Measurements from ENCODE around the gene FRMD4A.
A peak's percentile ranks its signal among the peaks of the same experiment; 100 is the strongest.

FRMD4A gene

DNA sequence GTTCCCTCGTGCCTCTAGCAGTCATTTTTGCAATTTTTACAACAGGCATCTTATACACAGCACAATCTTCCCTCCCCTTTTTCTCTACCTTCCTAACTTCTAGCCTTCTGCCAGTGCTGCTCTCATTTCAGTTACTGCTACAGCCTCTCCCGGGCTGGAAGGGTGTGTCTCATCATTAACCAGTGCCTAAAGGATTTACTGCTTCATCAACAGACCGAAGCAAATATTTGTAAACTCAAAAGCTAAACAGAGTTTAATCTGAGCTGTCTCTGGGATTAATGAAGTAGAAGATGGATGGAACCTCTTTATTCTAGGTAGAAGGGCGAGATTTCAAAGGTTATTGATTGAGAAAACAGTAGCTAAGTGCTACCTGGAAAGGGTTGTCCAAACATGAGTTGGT is 649.6 kb downstream of the FRMD4A start:
- DNase-seq, result peak; percentile 25

- DNase-seq, result no peak
Observed at GRCh38 chr10:13678101-13678843, 652.5 kb downstream of the FRMD4A start.

DNA sequence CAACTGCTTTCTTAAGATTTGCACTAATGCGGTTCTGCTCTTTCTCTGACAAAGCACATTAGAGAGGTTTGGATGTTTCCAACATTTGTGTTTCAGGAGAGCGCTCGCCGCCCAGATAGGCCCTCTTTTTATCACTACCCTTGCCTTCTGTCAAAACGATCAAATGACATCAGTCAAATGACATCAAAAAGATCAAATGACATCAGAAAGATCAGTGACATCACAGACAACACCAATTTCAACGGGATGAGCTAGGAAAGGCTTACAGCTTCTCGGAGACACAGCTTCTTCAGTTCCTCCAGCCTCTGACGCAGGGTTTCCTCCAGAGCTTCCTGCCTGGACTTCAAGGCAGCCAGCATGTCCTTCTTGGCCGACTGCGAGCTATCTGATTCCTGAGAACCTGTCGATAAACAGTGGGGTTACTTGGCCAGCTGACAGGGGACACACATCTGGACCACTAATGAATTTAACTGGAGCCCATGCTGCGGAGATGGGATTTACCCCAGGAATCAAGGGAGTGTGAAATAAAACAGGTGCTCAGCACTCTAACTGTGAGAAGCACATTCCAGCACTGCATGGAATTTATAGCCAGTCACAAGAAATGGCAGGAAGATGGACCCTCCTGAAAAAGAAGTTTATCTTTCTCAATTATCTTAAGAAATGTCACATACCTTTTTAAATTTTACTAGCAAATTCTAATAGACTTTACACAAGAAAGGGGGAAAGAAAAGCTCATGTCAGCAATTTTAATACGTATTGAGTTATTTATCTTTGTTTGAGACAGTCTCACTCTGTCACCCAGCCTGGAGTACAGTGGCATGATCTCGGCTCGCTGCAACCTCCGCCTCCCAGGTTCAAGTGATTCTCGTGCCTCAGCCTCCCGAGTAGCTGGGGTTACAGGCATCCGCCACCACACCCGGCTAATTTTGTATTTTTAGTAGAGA is 655.8 kb downstream of the FRMD4A start:
- DNase-seq, result no peak

DNA sequence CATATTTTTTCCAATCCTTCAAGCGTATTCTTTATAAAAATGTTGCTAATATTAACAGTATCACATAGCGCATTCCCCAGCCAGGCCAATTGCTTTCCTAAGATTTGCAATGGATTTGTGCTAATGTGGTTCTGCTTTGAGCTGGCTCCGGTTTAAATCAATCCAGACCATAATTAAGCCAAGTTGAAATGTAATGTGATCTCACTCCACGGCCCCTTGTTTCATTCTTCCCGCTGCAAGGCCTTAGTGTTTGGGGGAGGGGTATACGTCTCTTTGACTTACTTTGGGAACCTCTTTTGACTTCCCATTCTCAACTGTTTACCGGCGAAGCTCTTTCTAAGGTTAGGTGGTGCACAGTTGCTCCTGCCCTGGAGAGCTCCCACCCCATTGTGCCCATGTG is 657.6 kb downstream of the FRMD4A start:
- no peak for DNase-seq

DNA sequence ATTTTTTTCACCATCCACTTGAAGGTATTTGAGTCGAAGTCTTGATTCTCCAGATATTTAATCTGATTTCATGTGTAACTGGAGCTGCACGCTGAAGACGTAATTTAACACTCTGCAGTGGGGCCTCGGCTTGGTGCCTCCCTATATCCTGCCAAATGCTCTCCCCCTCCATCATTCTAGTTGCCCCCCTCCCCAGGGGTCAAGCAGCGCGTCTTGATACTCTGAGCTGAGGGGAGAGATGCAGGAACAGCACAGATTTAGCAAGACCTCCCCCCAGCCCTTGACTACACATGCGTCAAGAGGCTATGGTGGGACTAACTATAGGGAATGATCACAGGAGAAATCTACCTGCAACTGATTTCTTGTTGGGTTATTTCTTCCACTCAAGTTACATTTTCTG is 658.2 kb downstream of the FRMD4A start:
- no peak for DNase-seq

DNA sequence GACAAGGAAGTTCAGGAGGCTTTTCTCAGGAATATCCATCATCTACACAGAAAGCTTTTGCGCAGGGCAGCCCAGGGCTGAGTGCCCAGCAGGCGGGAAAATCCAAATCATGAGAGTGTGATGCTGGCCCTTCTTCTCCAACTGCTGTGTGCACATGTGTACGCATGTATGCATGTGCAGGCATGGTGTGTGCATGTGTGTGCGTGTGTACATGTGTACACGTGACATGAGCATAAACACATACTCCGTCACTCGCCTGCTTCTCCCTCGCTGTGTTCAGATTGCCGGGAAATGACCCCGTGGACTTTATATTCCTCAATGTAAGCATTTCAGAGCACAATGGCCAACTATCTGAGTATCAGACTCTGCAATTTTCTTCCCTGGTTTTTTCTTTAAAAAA is 658.8 kb downstream of the FRMD4A start:
- DNase-seq, result no peak

- no peak for DNase-seq
Observed at GRCh38 chr10:13670311-13670710, 660.4 kb downstream of the FRMD4A start.

DNA sequence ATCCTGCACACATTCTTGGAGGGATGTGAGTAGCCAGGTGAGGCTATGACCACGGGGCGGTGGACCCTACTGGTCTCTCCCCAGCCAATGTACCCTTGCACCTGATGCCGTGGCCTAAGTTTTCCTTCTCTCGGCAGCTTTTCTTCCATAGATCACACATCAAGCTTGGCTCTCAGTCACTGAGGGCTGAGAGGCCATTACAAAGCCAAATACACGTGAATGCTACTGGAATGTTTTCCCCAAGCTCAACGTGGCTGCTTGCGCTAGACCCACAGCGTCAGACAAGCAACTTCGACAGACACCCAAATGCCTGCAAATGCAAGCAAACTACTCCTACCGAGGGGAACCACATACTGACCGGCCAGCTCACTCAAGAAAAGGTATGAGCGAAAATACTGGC is 660.8 kb downstream of the FRMD4A start:
- no peak for DNase-seq

GRCh38 chr10:13669182-13669855 is 661.4 kb downstream of the FRMD4A start:
- DNase-seq, result no peak

- no peak for DNase-seq
Observed at GRCh38 chr10:13668126-13668525, 662.6 kb downstream of the FRMD4A start.

DNA sequence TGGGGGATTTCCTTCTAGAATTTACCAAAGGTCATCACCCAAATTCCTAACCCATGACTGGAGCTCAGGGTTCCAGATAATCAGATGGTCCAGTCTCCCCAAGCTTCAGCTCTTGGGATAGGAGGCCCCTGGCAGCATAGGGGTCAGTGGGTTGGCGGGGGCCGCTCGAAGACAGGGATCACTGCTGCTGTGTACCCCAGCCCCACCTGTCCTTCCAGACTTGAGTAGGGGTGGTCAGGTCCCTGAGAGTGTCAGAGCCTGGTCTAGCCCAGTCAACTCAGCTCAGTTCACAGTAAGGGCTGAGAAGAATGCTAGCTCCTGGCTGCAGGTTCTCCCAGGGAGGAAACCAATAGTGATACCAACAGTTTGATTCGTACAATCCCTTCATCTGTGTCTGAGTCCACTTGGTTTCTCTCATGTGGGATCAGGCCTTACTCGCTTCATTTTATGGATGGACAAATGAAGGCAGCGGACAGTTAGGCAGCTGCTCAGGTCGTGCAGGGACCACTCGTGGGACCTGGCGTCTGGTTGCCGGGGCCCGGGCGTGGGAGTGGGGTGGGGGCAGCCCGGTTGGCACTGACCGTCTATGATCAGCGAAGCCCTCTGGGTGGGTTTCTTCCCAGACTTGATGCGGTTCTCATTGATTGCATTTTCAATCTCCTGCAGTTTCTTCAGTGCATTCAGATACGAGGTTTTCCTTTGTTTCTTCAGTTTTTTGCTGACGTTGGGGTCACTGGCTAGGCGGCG is 665.0 kb downstream of the FRMD4A start:
- no peak for DNase-seq

DNA sequence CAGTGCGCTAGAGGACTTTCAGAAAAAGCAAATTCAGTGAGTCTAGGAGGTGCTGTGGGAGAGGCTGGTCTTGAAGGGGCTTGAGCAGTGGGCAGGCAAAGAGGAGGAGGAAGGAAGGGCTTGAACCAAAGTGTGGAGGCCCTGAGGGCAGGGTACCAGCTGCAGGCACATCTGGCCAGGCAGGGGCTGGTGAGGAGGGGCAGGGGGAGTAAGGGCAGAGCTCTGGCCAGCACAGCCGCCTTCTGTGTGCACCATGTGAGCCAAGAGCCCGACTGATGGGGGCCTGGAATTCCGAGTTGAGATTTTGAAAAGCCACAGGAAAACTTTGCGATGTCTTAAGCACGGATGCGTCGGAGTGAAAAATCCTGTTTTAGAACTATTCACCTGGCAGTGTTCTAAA is 669.5 kb downstream of the FRMD4A start:
- DNase-seq, result no peak

DNA sequence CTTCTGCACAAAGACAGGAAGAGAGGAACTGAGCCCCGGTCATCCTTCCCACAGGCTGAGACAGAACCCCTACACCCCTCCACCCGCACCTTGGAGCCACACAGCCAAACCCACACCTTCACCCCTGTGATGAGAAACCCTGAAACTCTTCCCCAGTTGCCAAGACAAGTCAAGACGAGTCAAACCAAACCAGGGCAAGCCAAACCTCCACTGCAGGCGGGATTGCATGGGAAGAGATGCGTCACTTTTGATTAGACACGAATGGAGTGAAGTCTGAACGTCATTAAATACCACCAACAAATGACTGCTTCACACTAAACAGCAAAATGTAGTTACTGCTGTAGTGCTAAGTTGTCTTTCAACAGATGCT is 670.2 kb downstream of the FRMD4A start:
- no peak for DNase-seq

DNA sequence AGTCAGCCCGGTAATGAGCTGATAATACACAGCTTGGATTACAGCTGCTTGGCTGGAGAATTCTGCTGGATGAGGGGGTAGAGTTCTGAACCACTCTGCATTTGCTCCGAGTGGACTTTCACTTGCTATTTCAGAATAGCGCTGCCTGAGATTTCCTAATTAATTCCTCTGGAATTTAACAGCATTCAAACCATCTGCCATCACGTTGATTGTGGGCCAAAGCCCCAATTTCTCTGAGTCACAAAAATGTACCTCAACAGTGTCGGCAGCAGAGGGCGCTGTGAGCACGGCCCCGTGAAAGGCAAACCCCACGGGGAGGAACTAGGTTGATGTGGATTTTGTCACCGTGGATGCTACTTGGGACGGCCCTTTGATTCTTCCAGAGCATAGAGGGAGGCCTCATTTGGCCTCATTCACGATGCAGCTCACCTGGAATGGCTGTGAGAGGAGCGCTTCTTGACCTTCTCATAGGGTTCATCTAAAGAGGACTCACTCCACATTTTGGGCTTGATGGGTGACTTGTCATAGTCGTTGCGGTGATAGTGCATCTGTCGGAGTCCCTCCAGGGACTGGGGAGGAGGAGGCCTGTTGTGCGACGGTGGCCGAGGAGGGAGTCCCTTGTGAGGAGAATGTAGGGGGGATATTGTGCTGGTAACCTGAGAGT is 670.7 kb downstream of the FRMD4A start:
- no peak for DNase-seq

- no peak for DNase-seq
Observed at GRCh38 chr10:13658871-13659685, 671.6 kb downstream of the FRMD4A start.

- no peak for DNase-seq
Observed at GRCh38 chr10:13658264-13658663, 672.5 kb downstream of the FRMD4A start.

- DNase-seq, result no peak
Observed at GRCh38 chr10:13657101-13657680, 673.5 kb downstream of the FRMD4A start.

- no peak for DNase-seq
Observed at GRCh38 chr10:13656337-13657100, 674.2 kb downstream of the FRMD4A start.

DNA sequence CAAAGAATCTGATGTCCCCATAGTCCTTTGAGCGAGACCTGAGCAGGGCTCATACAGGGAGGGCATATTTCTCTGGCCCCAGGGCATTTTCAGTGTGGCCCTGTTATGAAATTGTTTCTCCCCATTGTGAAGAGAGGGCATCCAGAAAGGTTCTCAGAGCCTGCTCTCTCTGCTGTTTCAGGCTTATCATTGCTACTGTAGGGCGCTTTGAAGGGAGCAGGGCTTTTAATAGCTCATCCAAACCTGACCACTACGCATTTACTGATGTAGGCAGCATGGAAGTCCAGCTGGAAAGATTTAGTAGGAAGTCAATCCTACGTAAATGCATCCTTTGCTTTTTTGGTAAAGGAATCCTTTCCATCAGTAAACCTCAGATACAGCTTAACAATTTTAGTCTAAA is 675.9 kb downstream of the FRMD4A start:
- DNase-seq, result no peak

DNA sequence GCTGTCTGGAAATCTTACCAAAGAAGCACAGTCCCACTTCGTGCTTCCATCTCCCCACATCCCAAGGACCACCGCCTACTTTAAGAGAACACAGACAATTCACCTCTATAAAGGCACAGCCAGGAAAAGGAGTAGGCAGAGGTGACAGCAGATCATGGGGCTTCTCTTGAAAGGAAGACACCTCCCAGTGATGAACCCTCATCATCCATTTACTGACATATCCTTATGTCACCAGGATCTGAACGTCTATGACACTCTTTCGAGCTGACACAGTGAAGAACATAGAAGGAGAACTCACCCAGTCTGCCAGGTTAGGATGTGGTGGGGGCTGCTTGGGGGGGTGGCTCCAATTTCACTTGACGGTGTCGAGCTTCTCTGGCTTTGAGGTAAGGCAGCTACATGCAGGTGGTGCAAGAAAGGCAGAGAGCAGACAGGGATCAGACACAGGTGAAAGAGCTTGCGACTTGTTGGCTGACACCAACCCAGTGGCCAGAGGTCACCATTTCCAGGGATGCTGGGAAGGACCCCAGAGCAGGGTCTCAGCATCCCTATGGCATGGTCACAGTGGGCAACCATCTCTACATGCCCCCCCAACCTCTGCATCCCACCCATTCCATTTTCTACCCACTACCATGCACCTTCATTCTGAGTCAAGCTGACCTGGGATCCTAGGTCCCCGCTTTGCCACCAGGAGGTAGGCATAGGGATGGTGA is 676.5 kb downstream of the FRMD4A start:
- no peak for DNase-seq
